Esophagus mucosa (tissue), 1 donor: ENCODE data around the gene NFIC. TPM values are rescaled to one million over a fixed set of nuclear protein-coding genes. Genes with fewer than 3 reads are reported as not detected.

Experiments used
- ATAC-seq: fragments of 200-7000 bp; cut with Tn5 transposase; one replicate; pipeline ENCODE4 v1.9.1; 2020
- total RNA-seq: library from RNA; stranded (reverse); gene quantifications from one replicate; pipeline ENCODE4 v1.2.4, GENCODE V29; 2023
- donor health status: DM: yes; HTN: yes; CAD: no.

The NFIC gene
- total RNA-seq, 1 donor from 2014 or later: 68.2 TPM

DNA sequence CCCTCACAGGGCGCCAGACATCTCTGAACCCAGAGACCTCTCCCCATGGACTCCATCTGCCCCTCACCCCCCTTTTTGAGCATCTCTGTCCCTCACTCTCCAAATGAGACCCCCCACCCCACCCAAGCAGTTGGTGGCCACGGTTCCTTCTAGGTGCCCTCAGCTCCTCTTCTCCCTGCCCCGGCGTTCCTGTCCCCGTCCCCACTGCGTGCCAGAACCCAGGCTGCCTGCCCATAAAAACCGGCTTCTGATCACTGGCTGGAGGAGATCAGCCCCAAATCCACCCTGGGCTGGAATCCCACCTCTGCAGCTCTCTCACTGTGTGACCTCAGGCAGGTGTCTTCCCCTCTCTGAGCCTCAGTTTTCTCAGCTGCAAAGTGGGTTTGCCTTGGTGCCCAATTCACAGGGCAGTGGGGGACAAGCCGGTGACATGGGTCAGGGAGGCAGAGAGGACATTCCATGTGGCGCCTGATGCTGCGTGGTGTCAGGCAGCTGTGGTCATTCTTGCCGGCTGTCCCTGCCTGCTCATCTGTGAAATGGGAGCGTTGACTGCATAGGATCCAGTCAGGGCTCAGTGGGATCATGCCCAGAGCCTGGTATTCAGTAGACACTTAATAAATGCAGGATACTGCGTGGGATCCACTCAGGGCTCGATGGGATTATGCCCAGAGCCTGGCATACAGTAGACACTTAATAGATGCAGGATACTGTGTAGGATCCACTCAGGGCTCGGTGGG is 88.4 kb downstream of the NFIC start:
- no peak for ATAC-seq

- no peak for ATAC-seq
These were observed 89.1 kb downstream of the NFIC start for GRCh38 chr19:3455393-3455955.

GRCh38 chr19:3455960-3456601 is 89.7 kb downstream of the NFIC start:
- no peak for ATAC-seq

DNA sequence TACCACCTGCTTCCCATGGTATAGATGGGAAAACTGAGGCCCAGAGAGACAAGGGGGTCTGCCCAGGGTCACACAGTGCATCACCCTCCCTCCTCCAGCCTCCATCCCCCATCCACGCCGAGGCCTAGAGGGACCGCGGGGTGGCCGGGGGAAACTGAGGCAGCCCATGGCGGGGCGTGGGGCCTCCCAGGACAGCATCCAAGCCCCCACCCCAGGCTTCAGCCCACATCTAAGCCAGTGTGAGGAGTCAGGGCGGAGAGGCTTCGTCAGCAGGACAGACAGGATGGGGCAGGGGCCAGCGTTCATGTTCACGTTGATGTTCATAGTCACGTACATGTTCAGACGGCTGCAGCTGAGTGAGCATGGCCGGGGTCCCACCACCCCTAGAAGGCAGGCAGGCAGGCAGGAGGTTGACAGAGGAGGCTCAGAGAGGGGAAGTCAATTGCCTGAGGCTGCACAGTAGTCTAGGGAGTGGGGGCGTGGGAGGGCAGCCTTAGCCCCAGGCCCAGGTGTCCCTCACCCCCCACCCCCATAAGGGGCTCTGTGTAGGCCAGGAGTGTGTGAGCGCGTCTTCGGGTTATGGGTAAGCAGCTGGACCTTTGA is 90.6 kb downstream of the NFIC start:
- ATAC-seq: peak; percentile 3

DNA sequence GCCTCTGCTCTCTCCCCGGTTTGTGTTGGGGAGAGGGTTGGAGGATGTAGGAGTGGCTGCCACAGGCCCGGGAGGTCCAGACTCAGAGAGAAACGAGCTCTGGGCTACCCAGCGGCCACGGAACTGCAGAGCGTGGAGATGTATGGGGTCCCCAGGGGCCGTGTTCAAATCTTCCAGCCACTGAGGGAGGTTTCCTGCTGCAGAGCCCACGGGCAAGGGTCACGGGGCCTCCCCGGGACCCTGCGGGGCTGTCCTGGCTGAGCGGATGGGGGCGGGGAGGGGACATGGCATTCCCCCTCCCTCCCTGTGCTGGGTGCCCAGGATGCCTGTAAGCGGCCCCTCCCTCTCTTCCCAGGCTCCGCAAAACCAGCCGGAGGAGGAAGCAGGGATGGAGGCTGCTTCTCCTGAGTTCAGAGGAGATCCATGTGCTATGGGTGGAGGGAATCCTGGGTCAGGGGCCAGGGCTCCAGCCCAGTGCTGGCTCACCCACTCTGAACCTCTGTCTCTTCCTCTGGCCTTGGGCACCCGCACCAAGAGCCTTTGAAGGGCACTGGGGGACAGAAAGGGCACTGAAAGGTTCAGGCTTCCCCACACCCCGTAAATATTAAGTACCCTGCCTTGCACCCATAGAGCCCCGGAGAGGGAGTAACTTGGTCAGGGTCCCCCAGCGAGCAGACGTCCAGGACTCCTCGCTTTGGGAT is 91.3 kb downstream of the NFIC start:
- ATAC-seq: peak; percentile 10

DNA sequence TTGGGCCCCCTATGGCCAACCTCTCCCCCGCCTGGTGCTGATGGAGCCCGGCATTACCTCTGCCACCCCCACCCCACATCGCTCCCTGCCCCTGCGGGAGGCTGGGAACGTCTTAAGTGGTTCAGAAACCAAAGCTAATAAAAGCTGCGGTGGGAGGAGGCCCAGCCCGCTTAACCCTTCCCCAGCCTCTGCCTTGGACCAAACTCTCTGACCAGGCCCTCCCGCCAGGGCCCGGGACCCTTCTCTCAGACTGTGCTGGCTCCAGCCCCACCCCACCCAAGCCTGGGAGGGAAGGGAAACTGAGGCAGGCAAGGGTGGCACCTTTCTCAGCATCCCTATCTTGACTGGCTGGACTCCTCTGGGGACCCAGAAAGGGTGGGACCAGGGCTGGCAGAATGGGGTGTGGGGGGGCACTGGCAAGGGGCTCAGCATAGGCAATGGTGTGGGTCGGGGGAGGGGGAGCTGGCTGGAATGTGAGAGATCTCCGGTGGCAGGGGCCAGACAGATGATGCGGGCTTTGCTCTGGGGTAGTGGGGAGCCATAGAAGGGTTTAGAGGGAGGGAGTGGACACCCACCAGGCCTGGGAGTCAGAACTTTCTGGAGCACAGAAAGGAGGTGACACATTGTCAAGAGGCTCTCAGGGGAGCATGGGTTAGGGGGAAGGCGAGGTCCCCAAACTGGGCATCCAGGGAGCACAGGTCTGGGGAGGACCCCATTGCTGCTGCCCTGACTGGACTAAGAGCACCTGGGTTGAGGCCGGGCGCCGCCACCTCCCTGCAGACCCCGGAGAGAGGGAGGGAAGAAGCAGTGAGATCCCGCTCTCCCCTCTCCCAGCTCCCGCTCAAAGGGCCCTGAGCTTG is 92.1 kb downstream of the NFIC start:
- no peak for ATAC-seq

GRCh38 chr19:3459089-3459881 is 92.9 kb downstream of the NFIC start:
- peak; percentile 44 for ATAC-seq

- no peak for ATAC-seq
These were observed 93.7 kb downstream of the NFIC start for GRCh38 chr19:3459965-3460582.

DNA sequence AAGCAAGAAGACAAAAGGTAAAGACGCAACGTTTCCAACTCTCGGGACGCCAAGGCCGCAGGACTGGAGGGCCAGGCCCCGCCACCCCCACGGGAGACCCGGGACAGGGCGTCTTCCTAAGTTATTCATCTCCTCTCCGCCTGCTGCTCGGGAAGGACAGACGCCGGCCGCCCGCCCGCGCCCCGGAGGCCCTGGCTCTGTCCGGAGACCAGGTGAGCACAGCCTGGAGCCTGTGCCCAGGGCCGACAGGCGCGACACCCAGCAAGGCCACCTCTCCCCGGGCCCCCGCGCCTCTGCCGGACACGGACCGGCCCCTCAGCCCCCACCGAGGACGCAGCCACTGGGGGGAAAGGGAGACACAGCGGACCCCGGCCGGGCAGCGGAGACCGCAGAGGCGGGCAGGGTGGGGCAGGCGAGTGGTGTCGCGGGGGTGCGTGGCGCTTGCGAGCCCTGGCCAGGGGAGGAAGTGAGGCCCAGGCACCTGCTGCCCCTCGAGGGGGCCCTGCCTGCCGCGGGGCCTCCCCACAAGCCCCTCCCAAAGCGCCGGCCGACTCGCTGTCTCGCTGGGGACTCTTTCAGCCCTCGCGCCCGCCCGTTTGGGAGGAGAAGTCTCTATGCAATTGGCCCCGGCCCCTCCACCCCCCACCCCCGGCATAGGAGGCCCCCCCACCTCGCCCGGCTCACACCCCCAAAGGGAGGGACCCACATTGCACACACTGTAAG is 96.8 kb downstream of the NFIC start:
- no peak for ATAC-seq

- ATAC-seq: no peak
These were observed 97.6 kb downstream of the NFIC start for GRCh38 chr19:3463714-3464586.

- ATAC-seq: no peak
These were observed 98.3 kb downstream of the NFIC start for GRCh38 chr19:3464587-3465235.

GRCh38 chr19:3465552-3465951 is 99.2 kb downstream of the NFIC start:
- ATAC-seq: no peak

GRCh38 chr19:3466635-3467034 is 100.3 kb downstream of the NFIC start:
- ATAC-seq: no peak

- ATAC-seq: no peak
These were observed 101.2 kb downstream of the NFIC start for GRCh38 chr19:3467437-3468198.

GRCh38 chr19:3468211-3468610 is 101.8 kb downstream of the NFIC start:
- ATAC-seq: no peak

- ATAC-seq: peak; percentile 18
These were observed 103.5 kb downstream of the NFIC start for GRCh38 chr19:3469638-3470499.
